HepG2 (cell line): ENCODE results near the gene TMEM97. TPM values are rescaled to one million over a fixed set of nuclear protein-coding genes. Genes with fewer than 3 reads are reported as not detected.

ENCODE experiments used
- ARHGAP35 ChIP-seq: sonication (generic); formaldehyde crosslinking; IDR thresholded peaks from 2 replicates; pipeline ENCODE4 v1.9.0; 2022; ENCODE audit warnings: mild to moderate bottlenecking, inconsistent platforms, moderate library complexity, missing genetic modification reagents, borderline replicate concordance
- BRCA1 ChIP-seq: sonication (generic); formaldehyde crosslinking; IDR thresholded peaks from 2 replicates; pipeline ENCODE4 v1.4.0; 2020; ENCODE audit warnings: missing genetic modification reagents
- CEBPG ChIP-seq: IDR thresholded peaks from 2 replicates; pipeline ENCODE4 v1.6.1; 2016
- DPF2 ChIP-seq: sonication (generic); formaldehyde crosslinking; IDR thresholded peaks from 2 replicates; pipeline ENCODE4 v1.4.0; 2020; ENCODE audit warnings: mild to moderate bottlenecking, low read depth, missing genetic modification reagents, borderline replicate concordance
- GABPA ChIP-seq, 2 experiments: IDR thresholded peaks; 2 replicates each; pipeline ENCODE4 v1.6.1; 2011 to 2016; ENCODE audit warnings: low read depth in 2 of 2, low read length in 1 of 2, missing biosample characterization in 1 of 2, missing genetic modification characterization in 1 of 2
- HMG20B ChIP-seq: conservative IDR thresholded peaks from 2 replicates; pipeline ENCODE4 v1.6.1; 2016; ENCODE audit warnings: missing genetic modification reagents, missing compliant biosample characterization
- LCORL ChIP-seq, 2 experiments: fragments of 450-650 bp in 1 of 2; sonication (generic) in 1 of 2; formaldehyde crosslinking in 1 of 2; IDR thresholded peaks; 2 replicates each; pipeline versions ENCODE4 v1.5.0 to v1.6.1; 2017 to 2020; ENCODE audit warnings: antibody characterized with exemption in 1 of 2, missing genetic modification reagents in 1 of 2
- NR2C2 ChIP-seq: sonication (generic); formaldehyde crosslinking; IDR thresholded peaks from 2 replicates; pipeline ENCODE4 v1.4.0; 2020; ENCODE audit warnings: missing genetic modification reagents, mild to moderate bottlenecking, moderate library complexity, borderline replicate concordance
- RAD21 ChIP-seq: fragments of 450-650 bp; formaldehyde crosslinking; IDR thresholded peaks from 2 replicates; pipeline ENCODE4 v1.5.0; 2020; ENCODE audit warnings: mild to moderate bottlenecking
- SNAI1 ChIP-seq: sonication (generic); formaldehyde crosslinking; IDR thresholded peaks from 2 replicates; pipeline ENCODE4 v1.5.0; 2020; ENCODE audit warnings: mild to moderate bottlenecking, missing genetic modification reagents, borderline replicate concordance
- SSRP1 ChIP-seq: IDR thresholded peaks from 2 replicates; pipeline ENCODE4 v1.6.1; 2016; ENCODE audit warnings: control low read depth
- TGIF2 ChIP-seq: IDR thresholded peaks from 2 replicates; pipeline ENCODE4 v1.6.1; 2016; ENCODE audit warnings: control low read depth, missing compliant biosample characterization
- ZNF20 ChIP-seq: sonication (generic); formaldehyde crosslinking; IDR thresholded peaks from 2 replicates; pipeline ENCODE4 v1.4.0; 2020; ENCODE audit warnings: mild to moderate bottlenecking, moderate library complexity, missing genetic modification reagents
- ZNF256 ChIP-seq: sonication (generic); formaldehyde crosslinking; conservative IDR thresholded peaks from 2 replicates; pipeline ENCODE4 v1.4.0; 2020; ENCODE audit warnings: missing genetic modification reagents
- ZNF30 ChIP-seq: sonication (generic); formaldehyde crosslinking; IDR thresholded peaks from 2 replicates; pipeline ENCODE4 v1.5.0; 2020; ENCODE audit warnings: mild to moderate bottlenecking, missing genetic modification reagents
- ZNF431 ChIP-seq: sonication (generic); formaldehyde crosslinking; IDR thresholded peaks from 2 replicates; pipeline ENCODE4 v1.9.0; 2022; ENCODE audit warnings: missing genetic modification reagents, low read depth, mild to moderate bottlenecking, borderline replicate concordance
- ZNF441 ChIP-seq: sonication (generic); formaldehyde crosslinking; IDR thresholded peaks from 2 replicates; pipeline ENCODE4 v1.7.0; 2021; ENCODE audit warnings: missing genetic modification reagents, borderline replicate concordance
- ZNF891 ChIP-seq: sonication (generic); formaldehyde crosslinking; IDR thresholded peaks from 2 replicates; pipeline ENCODE4 v1.5.0; 2020; ENCODE audit warnings: mild to moderate bottlenecking, missing genetic modification reagents
- polyA plus RNA-seq, 8 experiments: library from polyadenylated mRNA; depleted of rRNA in 3 of 8; stranded (reverse) in 7 of 8; unstranded in 1 of 8; fragments of >200 nt; fragmentation: Illumina TruSeq in 4 of 8; extraction: Trizol in 4 of 8; gene quantifications; 2 replicates each; pipeline versions ENCODE4 v1.2.1 to v1.2.3, GENCODE V29; 2011 to 2016; ENCODE audit warnings: low read depth in 4 of 8, missing spikeins in 1 of 8, mixed read lengths in 1 of 8; ENCODE audit not compliant: insufficient read depth in 1 of 8
- total RNA-seq, 5 experiments: library from RNA; depleted of rRNA; stranded (reverse); fragments of >200 nt; fragmentation: Illumina TruSeq; extraction: Trizol; gene quantifications; 2 replicates each; pipeline ENCODE4 v1.2.3, GENCODE V29; 2016; ENCODE audit warnings: low read depth in 1 of 5
- TF ChIP-seq, protein P1 (sequence below): sonication (generic); formaldehyde crosslinking; IDR thresholded peaks from 2 replicates; pipeline ENCODE4 v1.8.1; 2023; ENCODE audit warnings: mild to moderate bottlenecking, moderate library complexity, missing genetic modification reagents
- TF ChIP-seq, protein P2 (sequence below): sonication (generic); formaldehyde crosslinking; IDR thresholded peaks from 2 replicates; pipeline ENCODE4 v1.5.1; 2020; ENCODE audit warnings: missing genetic modification reagents, mild to moderate bottlenecking, borderline replicate concordance
- TF ChIP-seq, protein P3 (sequence below): sonication (generic); formaldehyde crosslinking; IDR thresholded peaks from 2 replicates; pipeline ENCODE4 v1.4.0; 2020; ENCODE audit warnings: missing genetic modification reagents
- TF ChIP-seq, protein P4 (sequence below): sonication (generic); formaldehyde crosslinking; IDR thresholded peaks from 2 replicates; pipeline ENCODE4 v1.4.0; 2020; ENCODE audit warnings: missing genetic modification reagents

The TMEM97 gene
- total and polyA plus RNA-seq, 2 of the 13 experiments (the other 11 are each of a cell fraction or from before 2014, with no cell fraction given) = 69.6 to 137 TPM

DNA sequence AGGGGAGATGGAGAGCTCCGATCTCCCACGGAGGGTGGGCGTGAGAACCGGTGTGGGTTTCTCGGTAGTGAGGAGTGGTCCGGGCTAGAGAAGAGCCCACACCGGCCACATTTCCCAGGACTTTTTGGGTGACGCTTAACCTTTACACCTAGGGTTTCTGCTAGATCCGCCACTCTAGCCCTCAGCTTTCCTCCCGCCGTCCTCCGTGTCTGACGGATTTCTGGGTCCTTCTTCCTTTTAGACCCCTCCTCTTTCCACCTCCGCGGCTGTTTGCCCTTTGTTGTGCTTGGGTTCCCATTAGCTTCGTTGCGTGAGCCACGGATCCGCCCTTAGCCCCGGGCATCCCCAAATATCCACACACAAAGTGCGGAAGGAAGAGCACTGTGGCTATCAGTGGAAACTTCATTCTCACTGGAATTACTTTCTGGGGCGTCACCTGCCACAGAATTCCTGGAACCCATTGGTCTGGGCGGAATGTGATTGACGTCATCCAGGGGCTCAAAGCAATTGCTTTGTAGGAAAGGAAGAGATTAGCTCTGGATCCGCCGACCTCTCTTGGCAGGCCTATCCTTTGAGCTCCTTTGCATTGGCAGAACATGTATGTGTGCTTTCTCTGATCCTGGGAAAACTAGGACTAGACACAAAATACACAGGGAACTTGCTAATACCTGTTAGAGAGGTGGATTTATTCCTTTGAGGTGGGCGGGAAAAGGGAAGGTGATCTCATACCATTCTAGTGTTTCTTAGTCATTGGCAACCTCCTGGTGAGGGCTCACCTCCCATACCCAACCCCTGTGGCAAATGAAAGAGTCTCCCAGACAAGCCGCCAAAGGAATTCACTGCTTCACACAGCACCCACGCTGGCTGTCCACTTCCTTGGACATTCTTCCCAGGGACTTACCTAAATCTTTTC lies 17.2 kb downstream of the TMEM97 start (continued):
- TF ChIP-seq, protein P1, sequence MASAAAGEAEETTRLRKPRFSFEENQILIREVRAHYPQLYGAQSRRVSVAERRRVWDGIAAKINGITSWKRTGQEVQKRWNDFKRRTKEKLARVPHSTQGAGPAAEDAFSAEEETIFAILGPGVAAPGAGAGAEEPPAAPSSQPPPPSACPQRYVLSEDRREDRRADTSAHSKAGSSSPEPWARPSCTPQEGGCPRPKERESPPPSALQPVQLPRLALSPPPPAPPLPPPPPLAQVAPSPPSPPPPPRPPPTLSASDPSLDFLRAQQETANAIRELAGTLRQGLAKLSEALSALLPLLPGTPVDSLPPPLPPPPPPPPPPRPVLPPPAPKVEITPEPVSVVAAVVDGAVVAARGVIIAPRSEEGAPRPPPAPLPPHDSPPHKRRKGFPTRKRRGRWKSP (CRISPR knock-in tag) = 0 out of 2 replicates have a peak, but pooled peaks have one; percentile 37
- no peak for TF ChIP-seq LCORL (IDR thresholded peaks at IDR 0.05)
- 0 out of 2 replicates have a peak, but pooled peaks have one; percentile 9 for TF ChIP-seq LCORL (CRISPR knock-in tag; IDR thresholded peaks at IDR 0.05)
- no peak for TF ChIP-seq ARHGAP35 (CRISPR knock-in tag)
- 0 out of 2 replicates have a peak, but pooled peaks have one; percentile 11 for TF ChIP-seq ZNF431 (CRISPR knock-in tag)
- no peak; the same call in 1 of the 2 replicates for TF ChIP-seq GABPA (IDR thresholded peaks at IDR 0.05; ENCODE audit: low read depth, low read length)
- TF ChIP-seq GABPA (CRISPR knock-in tag; IDR thresholded peaks at IDR 0.05; ENCODE audit: low read depth) = 0 out of 2 replicates have a peak, but pooled peaks have one; percentile 27
- 0 out of 2 replicates have a peak, but pooled peaks have one; percentile 4 for TF ChIP-seq ZNF256 (CRISPR knock-in tag)
- TF ChIP-seq CEBPG = no peak
- TF ChIP-seq, protein P2, sequence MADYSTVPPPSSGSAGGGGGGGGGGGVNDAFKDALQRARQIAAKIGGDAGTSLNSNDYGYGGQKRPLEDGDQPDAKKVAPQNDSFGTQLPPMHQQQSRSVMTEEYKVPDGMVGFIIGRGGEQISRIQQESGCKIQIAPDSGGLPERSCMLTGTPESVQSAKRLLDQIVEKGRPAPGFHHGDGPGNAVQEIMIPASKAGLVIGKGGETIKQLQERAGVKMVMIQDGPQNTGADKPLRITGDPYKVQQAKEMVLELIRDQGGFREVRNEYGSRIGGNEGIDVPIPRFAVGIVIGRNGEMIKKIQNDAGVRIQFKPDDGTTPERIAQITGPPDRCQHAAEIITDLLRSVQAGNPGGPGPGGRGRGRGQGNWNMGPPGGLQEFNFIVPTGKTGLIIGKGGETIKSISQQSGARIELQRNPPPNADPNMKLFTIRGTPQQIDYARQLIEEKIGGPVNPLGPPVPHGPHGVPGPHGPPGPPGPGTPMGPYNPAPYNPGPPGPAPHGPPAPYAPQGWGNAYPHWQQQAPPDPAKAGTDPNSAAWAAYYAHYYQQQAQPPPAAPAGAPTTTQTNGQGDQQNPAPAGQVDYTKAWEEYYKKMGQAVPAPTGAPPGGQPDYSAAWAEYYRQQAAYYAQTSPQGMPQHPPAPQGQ (CRISPR knock-in tag) = no peak
- TF ChIP-seq ZNF891 = peak; percentile 54; the same call in 1 of the 2 replicates
- no peak for TF ChIP-seq BRCA1 (CRISPR knock-in tag)
- TF ChIP-seq, protein P3, sequence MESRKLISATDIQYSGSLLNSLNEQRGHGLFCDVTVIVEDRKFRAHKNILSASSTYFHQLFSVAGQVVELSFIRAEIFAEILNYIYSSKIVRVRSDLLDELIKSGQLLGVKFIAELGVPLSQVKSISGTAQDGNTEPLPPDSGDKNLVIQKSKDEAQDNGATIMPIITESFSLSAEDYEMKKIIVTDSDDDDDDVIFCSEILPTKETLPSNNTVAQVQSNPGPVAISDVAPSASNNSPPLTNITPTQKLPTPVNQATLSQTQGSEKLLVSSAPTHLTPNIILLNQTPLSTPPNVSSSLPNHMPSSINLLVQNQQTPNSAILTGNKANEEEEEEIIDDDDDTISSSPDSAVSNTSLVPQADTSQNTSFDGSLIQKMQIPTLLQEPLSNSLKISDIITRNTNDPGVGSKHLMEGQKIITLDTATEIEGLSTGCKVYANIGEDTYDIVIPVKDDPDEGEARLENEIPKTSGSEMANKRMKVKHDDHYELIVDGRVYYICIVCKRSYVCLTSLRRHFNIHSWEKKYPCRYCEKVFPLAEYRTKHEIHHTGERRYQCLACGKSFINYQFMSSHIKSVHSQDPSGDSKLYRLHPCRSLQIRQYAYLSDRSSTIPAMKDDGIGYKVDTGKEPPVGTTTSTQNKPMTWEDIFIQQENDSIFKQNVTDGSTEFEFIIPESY (CRISPR knock-in tag) = no peak
- TF ChIP-seq TGIF2 = peak; percentile 66; the same call in 1 of the 2 replicates
- TF ChIP-seq SNAI1 = no peak
- no peak for TF ChIP-seq ZNF30
- peak; percentile 56; the same call in 1 of the 2 replicates for TF ChIP-seq ZNF441
- TF ChIP-seq DPF2 (CRISPR knock-in tag) = no peak
- 0 out of 2 replicates have a peak, but pooled peaks have one; percentile 26 for TF ChIP-seq HMG20B (CRISPR knock-in tag)
- TF ChIP-seq RAD21 (CRISPR knock-in tag) = no peak
- no peak for TF ChIP-seq ZNF20
- TF ChIP-seq NR2C2 (CRISPR knock-in tag) = no peak
- TF ChIP-seq, protein P4, sequence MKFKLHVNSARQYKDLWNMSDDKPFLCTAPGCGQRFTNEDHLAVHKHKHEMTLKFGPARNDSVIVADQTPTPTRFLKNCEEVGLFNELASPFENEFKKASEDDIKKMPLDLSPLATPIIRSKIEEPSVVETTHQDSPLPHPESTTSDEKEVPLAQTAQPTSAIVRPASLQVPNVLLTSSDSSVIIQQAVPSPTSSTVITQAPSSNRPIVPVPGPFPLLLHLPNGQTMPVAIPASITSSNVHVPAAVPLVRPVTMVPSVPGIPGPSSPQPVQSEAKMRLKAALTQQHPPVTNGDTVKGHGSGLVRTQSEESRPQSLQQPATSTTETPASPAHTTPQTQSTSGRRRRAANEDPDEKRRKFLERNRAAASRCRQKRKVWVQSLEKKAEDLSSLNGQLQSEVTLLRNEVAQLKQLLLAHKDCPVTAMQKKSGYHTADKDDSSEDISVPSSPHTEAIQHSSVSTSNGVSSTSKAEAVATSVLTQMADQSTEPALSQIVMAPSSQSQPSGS (CRISPR knock-in tag) = peak; percentile 48; the same call in 1 of the 2 replicates
- TF ChIP-seq SSRP1 (CRISPR knock-in tag) = no peak
